Measurements from ENCODE around the gene TFB1M.

GRCh38 chr6:155223646-155224451, 90.4 kb downstream of the TFB1M start:
- TF ChIP-seq, protein P1, sequence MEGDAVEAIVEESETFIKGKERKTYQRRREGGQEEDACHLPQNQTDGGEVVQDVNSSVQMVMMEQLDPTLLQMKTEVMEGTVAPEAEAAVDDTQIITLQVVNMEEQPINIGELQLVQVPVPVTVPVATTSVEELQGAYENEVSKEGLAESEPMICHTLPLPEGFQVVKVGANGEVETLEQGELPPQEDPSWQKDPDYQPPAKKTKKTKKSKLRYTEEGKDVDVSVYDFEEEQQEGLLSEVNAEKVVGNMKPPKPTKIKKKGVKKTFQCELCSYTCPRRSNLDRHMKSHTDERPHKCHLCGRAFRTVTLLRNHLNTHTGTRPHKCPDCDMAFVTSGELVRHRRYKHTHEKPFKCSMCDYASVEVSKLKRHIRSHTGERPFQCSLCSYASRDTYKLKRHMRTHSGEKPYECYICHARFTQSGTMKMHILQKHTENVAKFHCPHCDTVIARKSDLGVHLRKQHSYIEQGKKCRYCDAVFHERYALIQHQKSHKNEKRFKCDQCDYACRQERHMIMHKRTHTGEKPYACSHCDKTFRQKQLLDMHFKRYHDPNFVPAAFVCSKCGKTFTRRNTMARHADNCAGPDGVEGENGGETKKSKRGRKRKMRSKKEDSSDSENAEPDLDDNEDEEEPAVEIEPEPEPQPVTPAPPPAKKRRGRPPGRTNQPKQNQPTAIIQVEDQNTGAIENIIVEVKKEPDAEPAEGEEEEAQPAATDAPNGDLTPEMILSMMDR (IDR thresholded peaks at IDR 0.05) = no peak
- no peak for TF ChIP-seq ZFX (IDR thresholded peaks at IDR 0.05; ENCODE audit: borderline replicate concordance)

All from 22Rv1 (cell line).